H1 (cell line): ENCODE results near the gene EDA. TPM values are rescaled to one million over a fixed set of nuclear protein-coding genes. Genes with fewer than 3 reads are reported as not detected.

Experiments used
- CTCF ChIA-PET: fragments of 300-600 bp; sonication (Branson Sonifier 250); formaldehyde crosslinking; loops from one replicate; lab custom pipeline; 2021; ENCODE audit not compliant: partially characterized antibody; lab: Charles Lee
- POLR2A ChIA-PET: fragments of 300-600 bp; sonication (Branson Sonifier 250); formaldehyde crosslinking; loops from one replicate; lab custom pipeline; 2021; ENCODE audit warnings: inconsistent platforms; ENCODE audit not compliant: partially characterized antibody; lab: Charles Lee
- DNase-seq, 2 experiments: peaks; one replicate each; pipeline versions ENCODE4 v3.0.0 to v3.0.0-alpha.2; 2010 to 2022; ENCODE audit warnings: low spot score in 2 of 2, low read depth in 1 of 2, mixed read lengths in 1 of 2
- FAIRE-seq: peaks from 2 replicates; lab custom pipeline; 2011; peaks lifted over from hg19 to GRCh38; lab: Jason Lieb, UNC
- H2AFZ ChIP-seq: 2 replicates; pipeline ENCODE4 v1.8.1; 2012; ENCODE audit warnings: low read length, inconsistent platforms
- H2AK5ac ChIP-seq: 2 replicates; pipeline ENCODE4 v1.6.1; 2013; ENCODE audit warnings: low read depth, low read length
- H2BK120ac ChIP-seq: replicated peaks from 2 replicates; pipeline ENCODE3; 2013; ENCODE audit warnings: low read depth, low read length, inconsistent platforms
- H2BK12ac ChIP-seq: 2 replicates; pipeline ENCODE4 v1.6.1; 2013; ENCODE audit warnings: low read depth, low read length
- H2BK15ac ChIP-seq: 2 replicates; pipeline ENCODE4 v1.6.1; 2013; ENCODE audit warnings: low read length
- H2BK20ac ChIP-seq: 2 replicates; pipeline ENCODE4 v1.6.1; 2013; ENCODE audit warnings: low read length
- H2BK5ac ChIP-seq: 2 replicates; pipeline ENCODE4 v1.6.1; 2013; ENCODE audit warnings: low read depth, low read length
- H3K14ac ChIP-seq: 2 replicates; pipeline ENCODE4 v1.6.1; 2013; ENCODE audit warnings: inconsistent platforms; ENCODE audit not compliant: insufficient read length
- H3K18ac ChIP-seq: 2 replicates; pipeline ENCODE4 v1.6.1; 2013; ENCODE audit warnings: low read length; ENCODE audit errors: extremely low read depth
- H3K23ac ChIP-seq: 2 replicates; pipeline ENCODE4 v1.6.1; 2013; ENCODE audit warnings: inconsistent platforms; ENCODE audit not compliant: insufficient read length
- H3K23me2 ChIP-seq: 2 replicates; pipeline ENCODE4 v1.6.1; 2013; ENCODE audit warnings: low read depth, low read length
- H3K27ac ChIP-seq: 2 replicates; pipeline ENCODE4 v1.6.1; 2011; ENCODE audit warnings: low read depth, low read length, inconsistent platforms
- H3K27me3 ChIP-seq, 4 experiments: replicated peaks in 1 of 4; 1 replicate in 1 of 4; 2 replicates in 3 of 4; pipeline versions ENCODE4 v1.6.1 to v1.8.1; 2011 to 2013; ENCODE audit warnings: low read length in 3 of 4, mild to moderate bottlenecking in 3 of 4, inconsistent platforms in 2 of 4, mixed read lengths in 2 of 4, moderate library complexity in 1 of 4; ENCODE audit not compliant: control insufficient read depth in 3 of 4, insufficient read depth in 3 of 4; ENCODE audit errors: extremely low read depth in 1 of 4
- H3K36me3 ChIP-seq, 4 experiments: 2 replicates each; pipeline versions ENCODE4 v1.6.1 to v1.8.1; 2011 to 2013; ENCODE audit warnings: mild to moderate bottlenecking in 4 of 4, low read length in 3 of 4, moderate library complexity in 2 of 4, control low read depth in 1 of 4, inconsistent platforms in 1 of 4; ENCODE audit not compliant: insufficient read depth in 4 of 4, control insufficient read depth in 2 of 4
- H3K4ac ChIP-seq: replicated peaks from 2 replicates; pipeline ENCODE3; 2013; ENCODE audit warnings: low read length, low read depth, mixed read lengths, inconsistent platforms; ENCODE audit not compliant: insufficient read length
- H3K4me1 ChIP-seq, 4 experiments: replicated peaks in 1 of 4; 1 replicate in 1 of 4; 2 replicates in 3 of 4; pipeline versions ENCODE4 v1.6.1 to v1.8.1; 2011 to 2013; ENCODE audit warnings: low read length in 3 of 4, inconsistent platforms in 2 of 4, mixed read lengths in 1 of 4; ENCODE audit not compliant: insufficient read depth in 4 of 4, control insufficient read depth in 3 of 4
- H3K4me2 ChIP-seq, 2 experiments: 2 replicates each; pipeline versions ENCODE4 v1.6.1 to v1.8.1; 2011 to 2013; ENCODE audit warnings: low read depth in 2 of 2, low read length in 2 of 2, control low read depth in 1 of 2, inconsistent platforms in 1 of 2, mild to moderate bottlenecking in 1 of 2; ENCODE audit not compliant: insufficient read depth in 1 of 2
- H3K4me3 ChIP-seq, 4 experiments: fragments of 200-600, 300-600 bp in 1 of 4; sonication (generic), shearing (Covaris generic), sonication (Bioruptor Twin) in 1 of 4; 2 replicates each; pipeline versions ENCODE4 v1.5.1 to v1.8.1; 2011 to 2016; ENCODE audit warnings: low read length in 4 of 4, low read depth in 3 of 4, control low read depth in 2 of 4, inconsistent platforms in 2 of 4, mild to moderate bottlenecking in 2 of 4, mixed read lengths in 1 of 4, moderate library complexity in 1 of 4; ENCODE audit not compliant: insufficient read depth in 2 of 4; ENCODE audit errors: extremely low read depth in 1 of 4
- H3K56ac ChIP-seq: replicated peaks from 2 replicates; pipeline ENCODE3; 2013; ENCODE audit warnings: low read depth, mild to moderate bottlenecking, mixed read lengths, low read length, inconsistent platforms; ENCODE audit not compliant: insufficient read length
- H3K79me1 ChIP-seq: 2 replicates; pipeline ENCODE4 v1.6.1; 2013; ENCODE audit warnings: low read depth, low read length, control low read depth
- H3K79me2 ChIP-seq, 2 experiments: 2 replicates each; pipeline versions ENCODE4 v1.6.1 to v1.8.1; 2012 to 2013; ENCODE audit warnings: low read length in 2 of 2, mild to moderate bottlenecking in 2 of 2, inconsistent platforms in 1 of 2; ENCODE audit not compliant: insufficient read depth in 2 of 2, control insufficient read depth in 1 of 2
- H3K9ac ChIP-seq, 4 experiments: replicated peaks in 1 of 4; 1 replicate in 1 of 4; 2 replicates in 3 of 4; pipeline versions ENCODE4 v1.6.1 to v1.8.1; 2011 to 2013; ENCODE audit warnings: low read depth in 3 of 4, low read length in 3 of 4, control low read depth in 2 of 4, mild to moderate bottlenecking in 2 of 4, moderate library complexity in 2 of 4, inconsistent platforms in 1 of 4; ENCODE audit errors: extremely low read depth in 1 of 4
- H3K9me3 ChIP-seq, 2 experiments: 2 replicates each; pipeline versions ENCODE4 v1.6.1 to v1.8.1; 2012 to 2013; ENCODE audit warnings: mild to moderate bottlenecking in 2 of 2, moderate library complexity in 2 of 2, control low read depth in 1 of 2, inconsistent platforms in 1 of 2, low read depth in 1 of 2, low read length in 1 of 2, mixed read lengths in 1 of 2; ENCODE audit not compliant: insufficient read depth in 2 of 2
- H4K20me1 ChIP-seq, 2 experiments: replicated peaks in 1 of 2; 2 replicates each; pipeline versions ENCODE3 to v1.8.1; 2011 to 2013; ENCODE audit warnings: inconsistent platforms in 2 of 2, low read length in 2 of 2, mild to moderate bottlenecking in 1 of 2; ENCODE audit not compliant: insufficient read depth in 2 of 2, control insufficient read depth in 1 of 2
- H4K5ac ChIP-seq: 2 replicates; pipeline ENCODE4 v1.6.1; 2013; ENCODE audit warnings: low read length, low read depth, mixed read lengths, inconsistent platforms; ENCODE audit not compliant: insufficient read length
- H4K8ac ChIP-seq: 2 replicates; pipeline ENCODE4 v1.8.0; 2013; ENCODE audit warnings: mild to moderate bottlenecking, moderate library complexity, low read length, inconsistent platforms; ENCODE audit not compliant: insufficient read depth; ENCODE audit errors: extremely low read depth
- H4K91ac ChIP-seq: replicated peaks from 2 replicates; pipeline ENCODE3; 2013; ENCODE audit warnings: low read length, mixed read lengths, inconsistent platforms; ENCODE audit not compliant: insufficient read length
- EP300 ChIP-seq, 2 experiments: IDR thresholded peaks; 1 replicate in 1 of 2; 2 replicates in 1 of 2; pipeline ENCODE4 v1.6.1; 2011 to 2012; ENCODE audit warnings: low read depth in 2 of 2, low read length in 2 of 2, mild to moderate bottlenecking in 2 of 2, borderline replicate concordance in 1 of 2, inconsistent platforms in 1 of 2, moderate library complexity in 1 of 2
- FOSL1 ChIP-seq: IDR thresholded peaks from 2 replicates; pipeline ENCODE4 v1.6.1; 2011; ENCODE audit warnings: mild to moderate bottlenecking, low read depth, low read length, moderate library complexity; ENCODE audit not compliant: insufficient read depth
- GTF2F1 ChIP-seq: IDR thresholded peaks from 2 replicates; pipeline ENCODE4 v1.6.1; 2012; ENCODE audit warnings: low read depth, low read length, improper control_type of control experiment, borderline replicate concordance
- HDAC6 ChIP-seq: IDR thresholded peaks from one replicate; pipeline ENCODE4 v1.7.1; 2012; ENCODE audit warnings: low read depth, mild to moderate bottlenecking, inconsistent platforms, low read length, moderate library complexity
- KDM1A ChIP-seq: fragments of 200-600, 300-600 bp; sonication (generic); IDR thresholded peaks from 2 replicates; pipeline ENCODE4 v1.7.1; 2016; ENCODE audit warnings: mild to moderate bottlenecking, low read length, borderline replicate concordance
- KDM4A ChIP-seq: IDR thresholded peaks from one replicate; pipeline ENCODE4 v1.7.1; 2012; ENCODE audit warnings: low read depth, mild to moderate bottlenecking, moderate library complexity, low read length, inconsistent platforms; ENCODE audit not compliant: severe bottlenecking
- POLR2AphosphoS5 ChIP-seq: IDR thresholded peaks from 2 replicates; pipeline ENCODE4 v1.6.1; 2011; ENCODE audit warnings: low read depth, low read length
- RAD21 ChIP-seq, 2 experiments: IDR thresholded peaks in 1 of 2; conservative IDR thresholded peaks in 1 of 2; 2 replicates each; pipeline ENCODE4 v1.6.1; 2011; ENCODE audit warnings: low read depth in 2 of 2, low read length in 2 of 2, improper control_type of control experiment in 1 of 2, inconsistent platforms in 1 of 2, mild to moderate bottlenecking in 1 of 2, moderate library complexity in 1 of 2
- RFX5 ChIP-seq: IDR thresholded peaks from 2 replicates; pipeline ENCODE4 v1.6.1; 2011; ENCODE audit warnings: low read depth, low read length, improper control_type of control experiment, borderline replicate concordance
- SIN3A ChIP-seq, 2 experiments: IDR thresholded peaks in 1 of 2; conservative IDR thresholded peaks in 1 of 2; 2 replicates each; pipeline ENCODE4 v1.6.1; 2011 to 2012; ENCODE audit warnings: low read length in 2 of 2, improper control_type of control experiment in 1 of 2, low read depth in 1 of 2, mild to moderate bottlenecking in 1 of 2
- SUZ12 ChIP-seq: fragments of 200-600 bp; sonication (generic); IDR thresholded peaks from 2 replicates; pipeline ENCODE4 v1.6.1; 2012; ENCODE audit warnings: mild to moderate bottlenecking, inconsistent platforms, low read length, moderate library complexity, mixed read lengths
- YY1 ChIP-seq: IDR thresholded peaks from 2 replicates; pipeline ENCODE4 v1.6.1; 2011; ENCODE audit warnings: low read depth, mild to moderate bottlenecking, low read length
- WGBS, 2 experiments: shearing (Covaris generic) in 1 of 2; methylation state at CpG; one replicate each; pipeline versions ENCODE4 v1.1.6 to v1.1.7; 2013 to 2015; ENCODE audit warnings: low lambda C conversion rate in 2 of 2, mixed read lengths in 2 of 2, inconsistent platforms in 1 of 2, low coverage in 1 of 2, missing lambda C conversion rate in 1 of 2; ENCODE audit not compliant: insufficient replicate concordance in 2 of 2, insufficient coverage in 1 of 2, insufficient read length in 1 of 2; ENCODE audit errors: extremely low coverage in 1 of 2, missing lambda C conversion rate in 1 of 2; 5-methylcytosine and 5-hydroxymethylcytosine counted together
- polyA plus RNA-seq, 7 experiments: library from polyadenylated mRNA; depleted of rRNA in 3 of 7; stranded (reverse) in 5 of 7; unstranded in 2 of 7; fragments of >200 nt in 5 of 7; fragments of 200-250 nt in 2 of 7; gene quantifications; 1 replicate in 5 of 7; 2 replicates in 1 of 7; 4 replicates in 1 of 7; pipeline versions ENCODE4 v1.2.1 to v1.2.3, GENCODE V29; 2011 to 2013; ENCODE audit warnings: missing spikeins in 2 of 7, mixed read lengths in 2 of 7
- total RNA-seq: library from RNA; stranded (reverse); fragmentation: NEBNext Ultra II Directional; extraction: Animal tissue kit (Norgen Biotek cat#: 25700); gene quantifications from 2 replicates; pipeline ENCODE4 v1.2.1, GENCODE V29; 2021

EDA gene
- total and polyA plus RNA-seq, 2 of the 8 experiments (the other 6 are each of a cell fraction or from before 2014, with no cell fraction given): 7.5 to 10.5 TPM

DNA sequence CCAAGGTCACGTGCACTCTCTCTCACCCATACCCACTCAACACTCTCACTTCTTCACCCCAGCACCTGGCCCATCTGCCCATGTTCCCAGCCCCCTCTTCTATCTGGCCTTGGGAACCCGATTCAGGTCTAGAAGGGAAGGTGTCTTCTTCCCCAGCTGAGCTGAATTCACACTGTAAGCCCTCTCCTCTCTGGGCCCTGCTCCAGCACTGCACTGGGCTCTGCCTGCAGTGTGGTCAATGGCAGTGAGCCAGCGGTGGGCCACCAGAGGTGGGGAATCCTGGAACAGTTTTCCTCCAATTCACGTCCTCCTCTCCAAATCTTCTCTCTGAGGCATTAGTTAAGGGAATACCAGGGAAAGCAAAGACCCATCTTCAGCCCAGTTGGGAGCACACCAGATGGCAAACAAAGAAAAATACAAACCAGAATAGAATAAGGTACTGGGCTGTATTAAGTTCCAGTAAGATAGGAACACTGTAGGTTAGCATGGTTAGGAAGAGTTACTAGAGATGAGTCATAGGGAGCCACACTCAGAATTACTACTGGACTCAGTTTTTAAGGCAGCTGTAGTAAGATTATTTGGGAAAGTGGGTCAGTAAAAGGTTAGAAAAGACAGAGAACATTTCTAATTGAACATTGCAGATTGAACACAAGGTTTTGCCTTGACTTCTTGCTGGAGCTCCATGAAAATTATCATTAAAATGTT lies 428.8 kb downstream of the EDA start:
- Histone ChIP-seq H3K79me1 (no peaks in the 10 kb centered on the region), H3K79me2 (no peaks in the 10 kb centered on the region), H2BK12ac (no peak overlapping the region), H4K8ac (no peak overlapping the region), H4K5ac (no peak overlapping the region), H2BK20ac (no peak overlapping the region), H2BK120ac (no peak overlapping the region), H2BK5ac (no peak overlapping the region), H3K27ac (no peak overlapping the region), H3K18ac (no peak overlapping the region), H3K9ac (no peak overlapping the region), H3K23ac (no peak overlapping the region), H2BK15ac (no peak overlapping the region), H3K56ac (no peak overlapping the region), H2AFZ (no peak overlapping the region), H3K36me3 (no peaks in the 10 kb centered on the region), H3K4ac (no peak overlapping the region), H4K91ac (no peak overlapping the region), H3K4me2 (no peak overlapping the region), H3K14ac (no peak overlapping the region), H4K20me1 (no peaks in the 10 kb centered on the region), H3K9me3 (no peaks in the 10 kb centered on the region), H3K4me1 (no peaks in the 10 kb centered on the region), H3K27me3 (no peaks in the 10 kb centered on the region), H3K23me2 (no peaks in the 10 kb centered on the region), H3K4me3 (no peak overlapping the region), H2AK5ac (no peak overlapping the region)
- ChIA-PET CTCF (interaction anchor here (9.6 kb wide), 1 partner anchor 53 kb away, joined by 62 read pairs; no protein-coding TSS in a partner anchor), POLR2A (no interaction called here)
- WGBS, 2 experiments: 81% methylated on average over 2 of the region's 4 CpGs; no CpG with 5 or more reads in 1 of the 2 experiments
- DNase-seq (no peak), FAIRE-seq (no peak)
- TF ChIP-seq RFX5 (no peak), KDM1A (no peak), KDM4A (no peak), GTF2F1 (no peak), SUZ12 (no peak), YY1 (no peak), SIN3A (conservative IDR thresholded peaks at IDR 0.05 in 1 of 2, IDR thresholded peaks at IDR 0.05 in 1 of 2; ENCODE audit: low read depth in 1 of 2, low read length in 2 of 2) (no peak), EP300 (IDR thresholded peaks at IDR 0.05; ENCODE audit: borderline replicate concordance in 1 of 2, low read depth in 2 of 2, low read length in 2 of 2) (no peak), HDAC6 (no peak), POLR2AphosphoS5 (no peak), RAD21 (IDR thresholded peaks at IDR 0.05 in 1 of 2, conservative IDR thresholded peaks at IDR 0.05 in 1 of 2; ENCODE audit: low read depth in 2 of 2, low read length in 2 of 2) (no peak), FOSL1 (no peak)
